Spinal cord (tissue), 10 donors: ENCODE results near the gene RADIL. TPM values are rescaled to one million over a fixed set of nuclear protein-coding genes. Genes with fewer than 3 reads are reported as not detected.
A peak's percentile ranks its signal among the peaks of the same experiment; 100 is the strongest.

ENCODE experiments used
- DNase-seq, 6 donors: peaks; one replicate each; pipeline versions ENCODE4 v3.0.0 to v3.0.0-alpha.2; 2013 to 2015; ENCODE audit warnings: low spot score in 6 of 6, low read depth in 4 of 6
- H3K27ac ChIP-seq: one replicate; pipeline ENCODE4 v1.5.1; 2013; ENCODE audit warnings: low read depth, low read length, control low read depth
- H3K27me3 ChIP-seq: one replicate; pipeline ENCODE4 v1.6.1; 2013; ENCODE audit warnings: low read length; ENCODE audit not compliant: control insufficient read depth, insufficient read depth
- H3K36me3 ChIP-seq: one replicate; pipeline ENCODE4 v1.6.1; 2013; ENCODE audit warnings: low read length; ENCODE audit not compliant: control insufficient read depth, insufficient read depth
- H3K4me1 ChIP-seq: one replicate; pipeline ENCODE4 v1.6.1; 2013; ENCODE audit warnings: low read length; ENCODE audit not compliant: control insufficient read depth, insufficient read depth
- H3K4me3 ChIP-seq: one replicate; pipeline ENCODE4 v1.5.1; 2013; ENCODE audit warnings: low read depth, low read length, control low read depth
- H3K9me3 ChIP-seq: one replicate; pipeline ENCODE4 v1.6.1; 2013; ENCODE audit warnings: low read length; ENCODE audit not compliant: control insufficient read depth, insufficient read depth
- whole genome bisulfite sequencing: methylation state at CpG from one replicate; pipeline ENCODE4 v1.1.5; 2013; ENCODE audit warnings: missing lambda C conversion rate; ENCODE audit not compliant: insufficient coverage; 5-methylcytosine and 5-hydroxymethylcytosine counted together
- polyA plus RNA-seq, 2 donors: library from polyadenylated mRNA; unstranded; fragments of 120-200 nt; gene quantifications; one replicate each; pipeline ENCODE4 v1.2.1, GENCODE V29; 2013; ENCODE audit not compliant: insufficient read length in 2 of 2
- small RNA-seq: library from RNA; depleted of rRNA; stranded (forward); fragments of <200 nt; gene quantifications from one replicate; pipeline ENCODE3, GENCODE V24; 2014; ENCODE audit warnings: low replicate concordance
- total RNA-seq, 2 donors: library from RNA; depleted of rRNA in 1 of 2; stranded (reverse); fragments of 120-200 nt in 1 of 2; fragments of >200 nt in 1 of 2; gene quantifications; one replicate each; pipeline versions ENCODE4 v1.2.3 to v1.2.4, GENCODE V29; 2013 to 2014
- donor health status: healthy.

RADIL gene
- total and polyA plus RNA-seq, 4 donors: 4.8 to 23.7 (median 13.2) TPM

- no peaks in the 10 kb centered on the region for H3K27me3 ChIP-seq
- H3K4me1 ChIP-seq: peaks cover 11% of the 10 kb centered on the region
- no peaks in the 10 kb centered on the region for H3K9me3 ChIP-seq
- no peak overlapping the region for H3K4me3 ChIP-seq
- DNase-seq: peak in 2 of 6 donors; percentile 69 to 84
- peaks cover 83% of the 10 kb centered on the region for H3K36me3 ChIP-seq
- 49% methylated on average over 23 of the region's 31 CpGs for WGBS
- H3K27ac ChIP-seq: no peak overlapping the region
These were observed 129.7 kb downstream of the RADIL start for GRCh38 chr7:4753598-4754432.

DNA sequence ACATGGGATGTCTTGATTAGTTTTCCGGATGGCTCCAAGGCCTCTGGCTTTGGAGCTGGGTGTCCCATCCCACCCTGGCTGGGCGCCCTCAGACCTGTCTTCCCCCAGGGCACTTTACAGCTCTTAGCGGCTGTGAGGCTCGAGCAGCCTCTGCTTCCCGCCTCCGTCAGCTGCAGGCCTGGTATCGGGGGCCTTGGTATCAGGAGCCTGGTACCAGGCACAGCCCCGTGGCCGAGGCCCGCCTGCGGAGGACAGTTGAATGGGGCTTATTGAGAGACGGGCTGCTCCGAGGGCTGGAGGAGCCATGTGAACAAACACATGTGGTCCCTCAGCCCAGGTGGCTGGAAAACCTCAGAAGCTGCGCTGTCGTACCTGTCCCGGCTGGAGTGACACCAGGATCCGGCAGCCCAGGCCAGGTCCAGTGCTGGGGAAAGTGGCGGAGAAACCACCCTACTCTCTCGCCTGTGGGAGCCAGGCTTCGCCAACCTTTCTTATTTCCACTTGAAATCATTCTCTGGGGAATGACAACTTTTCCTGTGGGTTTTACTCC lies 132.0 kb downstream of the RADIL start:
- H3K9me3 ChIP-seq: no peaks in the 10 kb centered on the region
- 82% methylated on average over 17 of the region's 20 CpGs for WGBS
- H3K27me3 ChIP-seq: no peaks in the 10 kb centered on the region
- peaks cover 19% of the 10 kb centered on the region for H3K4me1 ChIP-seq
- no peak overlapping the region for H3K27ac ChIP-seq
- DNase-seq: peak in 1 of 6 donors; percentile 33
- peaks cover 81% of the 10 kb centered on the region for H3K36me3 ChIP-seq
- no peak overlapping the region for H3K4me3 ChIP-seq

DNA sequence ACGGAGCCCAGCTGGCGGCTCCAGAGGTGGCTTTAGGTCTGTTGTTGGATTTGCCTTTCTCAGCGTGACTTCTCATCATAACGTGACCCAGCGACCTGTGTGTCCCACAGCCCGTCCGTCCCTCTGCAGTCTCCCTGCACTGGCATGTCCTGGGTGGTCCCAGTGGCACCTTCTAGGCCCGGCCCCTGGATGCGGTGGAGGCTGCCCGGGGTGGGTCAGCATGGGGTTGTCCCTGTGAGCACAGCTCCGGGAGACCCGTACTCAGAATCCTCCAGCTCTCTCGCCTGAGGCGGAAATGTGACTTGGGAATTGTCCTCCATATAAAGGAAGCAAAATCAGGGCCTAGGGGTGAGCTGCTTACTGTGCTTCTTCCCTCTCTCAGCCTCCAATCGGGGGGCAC lies 133.7 kb downstream of the RADIL start:
- no peaks in the 10 kb centered on the region for H3K9me3 ChIP-seq
- H3K4me3 ChIP-seq: no peak overlapping the region
- no peak overlapping the region for H3K27ac ChIP-seq
- H3K4me1 ChIP-seq: peaks cover 32% of the 10 kb centered on the region
- WGBS: 94% methylated on average over 12 of the region's 15 CpGs
- peaks cover 69% of the 10 kb centered on the region for H3K36me3 ChIP-seq
- no peaks in the 10 kb centered on the region for H3K27me3 ChIP-seq
- no peak for DNase-seq

DNA sequence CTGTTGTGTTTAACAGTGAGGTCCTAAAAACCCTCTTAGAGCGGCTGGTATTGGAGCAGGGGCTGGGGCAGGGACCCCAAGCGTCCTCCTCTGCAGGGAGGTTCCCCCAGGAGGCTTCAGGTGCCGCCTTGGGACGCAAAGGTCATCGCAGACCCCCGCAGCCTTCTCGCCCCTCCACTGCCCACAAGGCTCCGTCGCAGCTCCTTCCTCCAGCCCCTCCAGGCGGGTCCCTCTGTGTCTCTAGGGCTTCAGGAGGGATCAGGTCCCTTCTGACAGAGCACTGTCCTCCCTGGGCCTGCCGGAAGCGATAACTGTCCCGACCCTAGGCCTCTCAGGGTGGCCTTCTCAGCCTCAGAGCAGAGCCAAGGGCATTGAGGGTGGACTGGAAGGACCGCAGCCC lies 134.2 kb downstream of the RADIL start:
- H3K9me3 ChIP-seq: no peaks in the 10 kb centered on the region
- peaks cover 34% of the 10 kb centered on the region for H3K4me1 ChIP-seq
- H3K27me3 ChIP-seq: no peaks in the 10 kb centered on the region
- H3K27ac ChIP-seq: no peak overlapping the region
- peaks cover 67% of the 10 kb centered on the region for H3K36me3 ChIP-seq
- no peak for DNase-seq
- 92% methylated on average over 14 of the region's 14 CpGs for WGBS
- no peak overlapping the region for H3K4me3 ChIP-seq

Small RNA genes lying within 50 kb of the gene (small RNA-seq; reads per million reads assigned to genes)
- gene MIR4656 (not detected), gene RF00019 (not detected)

Other genes starting within 250 kb of the RADIL start
- 10 to 100 TPM; 17.0 to 20.7 TPM for gene FOXK1, start 201.4 kb downstream of the RADIL start, total RNA-seq
- 10 to 100 TPM; 23.1 to 30.6 TPM for gene FOXK1, start 201.4 kb downstream of the RADIL start, polyA plus RNA-seq
- 10 to 100 TPM; 11.5 to 18.3 TPM for gene AP5Z1, start 108.1 kb downstream of the RADIL start, total RNA-seq
- 10 to 100 TPM; 30.1 to 40.0 TPM for gene AP5Z1, start 108.1 kb downstream of the RADIL start, polyA plus RNA-seq
- 1 to 10 TPM in 1 of 2 donors, under 1 TPM in 1; 0.94 to 1.5 TPM for gene PAPOLB, start 21.7 kb downstream of the RADIL start, total RNA-seq
- gene PAPOLB, start 21.7 kb downstream of the RADIL start, polyA plus RNA-seq: under 1 TPM; 0.16 to 0.20 TPM
- 10 to 100 TPM in 1 of 2 donors, 1 to 10 TPM in 1; 7.1 to 10.1 TPM for gene MMD2, start 75.5 kb upstream of the RADIL start, total RNA-seq
- gene MMD2, start 75.5 kb upstream of the RADIL start, polyA plus RNA-seq: 10 to 100 TPM; 43.6 to 58.2 TPM
- 10 to 100 TPM; 16.6 to 17.5 TPM for gene RBAK, start 162.1 kb upstream of the RADIL start, total RNA-seq
- 10 to 100 TPM; 11.4 to 16.2 TPM for gene RBAK, start 162.1 kb upstream of the RADIL start, polyA plus RNA-seq